ENCODE data around the gene AP3D1.

Gene AP3D1

GRCh38 chr19:2119921-2120785 is 31.2 kb downstream of the AP3D1 start:
- H3K9me3 Mint-ChIP-seq, result no peaks in the 10 kb centered on the region
- peaks cover 46% of the 10 kb centered on the region for H3K36me3 Mint-ChIP-seq (ENCODE audit: low read depth)
- no peak overlapping the region for H3K4me3 Mint-ChIP-seq
- TF ChIP-seq, protein P1, sequence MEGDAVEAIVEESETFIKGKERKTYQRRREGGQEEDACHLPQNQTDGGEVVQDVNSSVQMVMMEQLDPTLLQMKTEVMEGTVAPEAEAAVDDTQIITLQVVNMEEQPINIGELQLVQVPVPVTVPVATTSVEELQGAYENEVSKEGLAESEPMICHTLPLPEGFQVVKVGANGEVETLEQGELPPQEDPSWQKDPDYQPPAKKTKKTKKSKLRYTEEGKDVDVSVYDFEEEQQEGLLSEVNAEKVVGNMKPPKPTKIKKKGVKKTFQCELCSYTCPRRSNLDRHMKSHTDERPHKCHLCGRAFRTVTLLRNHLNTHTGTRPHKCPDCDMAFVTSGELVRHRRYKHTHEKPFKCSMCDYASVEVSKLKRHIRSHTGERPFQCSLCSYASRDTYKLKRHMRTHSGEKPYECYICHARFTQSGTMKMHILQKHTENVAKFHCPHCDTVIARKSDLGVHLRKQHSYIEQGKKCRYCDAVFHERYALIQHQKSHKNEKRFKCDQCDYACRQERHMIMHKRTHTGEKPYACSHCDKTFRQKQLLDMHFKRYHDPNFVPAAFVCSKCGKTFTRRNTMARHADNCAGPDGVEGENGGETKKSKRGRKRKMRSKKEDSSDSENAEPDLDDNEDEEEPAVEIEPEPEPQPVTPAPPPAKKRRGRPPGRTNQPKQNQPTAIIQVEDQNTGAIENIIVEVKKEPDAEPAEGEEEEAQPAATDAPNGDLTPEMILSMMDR (IDR thresholded peaks at IDR 0.05; ENCODE audit: unreplicated experiment in 3 of 3), result no peak
- H3K4me1 Mint-ChIP-seq, result no peaks in the 10 kb centered on the region
- H3K27me3 Mint-ChIP-seq (ENCODE audit: low read depth), result no peaks in the 10 kb centered on the region
- no peak overlapping the region for H3K27ac Mint-ChIP-seq

GRCh38 chr19:2118438-2118837 is 32.9 kb downstream of the AP3D1 start:
- H3K36me3 Mint-ChIP-seq (ENCODE audit: low read depth), result peaks cover 51% of the 10 kb centered on the region
- no peaks in the 10 kb centered on the region for H3K27me3 Mint-ChIP-seq (ENCODE audit: low read depth)
- no peak overlapping the region for H3K4me3 Mint-ChIP-seq
- H3K9me3 Mint-ChIP-seq, result no peaks in the 10 kb centered on the region
- no peaks in the 10 kb centered on the region for H3K4me1 Mint-ChIP-seq
- H3K27ac Mint-ChIP-seq, result no peak overlapping the region
- TF ChIP-seq, protein P1 (IDR thresholded peaks at IDR 0.05; ENCODE audit: unreplicated experiment in 3 of 3), result no peak

DNA sequence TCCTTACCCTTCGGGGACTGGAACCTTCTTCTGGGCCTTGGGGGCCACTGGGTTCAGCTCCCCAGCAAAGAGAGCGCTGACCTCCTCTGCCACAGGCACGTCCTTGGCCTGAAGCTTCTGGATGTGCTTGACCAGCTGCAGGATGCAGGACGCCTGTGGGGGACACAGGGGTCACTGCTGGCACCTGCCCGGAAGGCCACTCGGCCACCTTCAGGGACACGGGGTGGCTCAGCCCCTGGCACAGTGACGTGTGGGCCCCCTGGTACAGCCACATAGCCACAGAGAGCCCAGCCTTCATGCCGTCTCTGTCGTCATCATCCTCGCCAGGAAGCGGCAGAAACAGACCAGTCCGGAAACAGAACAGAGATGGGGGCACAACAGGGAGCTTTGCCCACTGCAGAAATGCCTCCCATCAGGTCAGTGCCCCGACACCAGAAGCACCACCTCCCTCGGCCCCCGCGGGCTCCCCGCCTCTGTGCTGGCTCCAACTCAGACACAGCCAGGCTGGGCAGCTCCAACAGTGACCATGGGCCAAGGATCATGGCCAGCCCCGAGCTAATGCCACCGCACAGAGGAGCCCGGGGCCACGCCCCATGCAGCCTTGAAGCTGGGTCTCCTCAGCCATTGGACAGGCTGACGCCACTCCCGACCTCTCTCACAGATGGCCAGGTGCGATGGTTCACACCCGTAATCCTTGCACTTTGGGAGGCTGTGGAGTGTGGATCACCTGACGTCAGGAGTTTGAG is 34.0 kb downstream of the AP3D1 start:
- Mint-ChIP-seq H3K4me1 (no peaks in the 10 kb centered on the region), H3K27me3 (ENCODE audit: low read depth) (no peaks in the 10 kb centered on the region), H3K9me3 (no peaks in the 10 kb centered on the region), H3K36me3 (ENCODE audit: low read depth) (peaks cover 55% of the 10 kb centered on the region), H3K4me3 (no peak overlapping the region), H3K27ac (no peak overlapping the region)
- TF ChIP-seq, protein P1 (IDR thresholded peaks at IDR 0.05; ENCODE audit: unreplicated experiment in 3 of 3), result no peak

DNA sequence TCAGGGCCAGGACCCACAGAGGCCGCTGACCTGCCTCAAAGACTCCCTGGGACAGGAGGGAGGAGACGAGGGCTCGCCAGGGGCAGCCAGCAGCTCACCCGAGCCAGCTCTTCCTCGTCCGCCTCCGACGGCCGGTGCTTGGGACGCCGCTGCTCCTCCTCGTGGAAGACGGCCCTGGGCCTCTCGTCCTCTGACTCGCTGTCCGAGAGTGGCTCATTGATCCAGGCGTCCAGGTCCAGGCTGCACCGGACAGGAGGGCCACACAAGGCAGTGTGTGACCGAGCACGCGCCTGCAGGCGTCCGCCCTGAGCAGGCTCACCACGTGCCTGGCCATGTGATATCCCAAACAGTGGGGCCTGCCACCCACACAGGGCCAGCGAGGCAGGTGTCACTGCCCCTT is 34.9 kb downstream of the AP3D1 start:
- H3K27me3 Mint-ChIP-seq (ENCODE audit: low read depth), result no peaks in the 10 kb centered on the region
- TF ChIP-seq, protein P1 (IDR thresholded peaks at IDR 0.05; ENCODE audit: unreplicated experiment in 3 of 3), result no peak
- H3K9me3 Mint-ChIP-seq, result no peaks in the 10 kb centered on the region
- no peaks in the 10 kb centered on the region for H3K4me1 Mint-ChIP-seq
- H3K4me3 Mint-ChIP-seq, result no peak overlapping the region
- peaks cover 52% of the 10 kb centered on the region for H3K36me3 Mint-ChIP-seq (ENCODE audit: low read depth)
- no peak overlapping the region for H3K27ac Mint-ChIP-seq

GRCh38 chr19:2115911-2116426 is 35.4 kb downstream of the AP3D1 start:
- Mint-ChIP-seq H3K27me3 (ENCODE audit: low read depth) (no peaks in the 10 kb centered on the region), H3K36me3 (ENCODE audit: low read depth) (peaks cover 47% of the 10 kb centered on the region), H3K9me3 (no peaks in the 10 kb centered on the region), H3K4me3 (no peak overlapping the region), H3K27ac (no peak overlapping the region), H3K4me1 (no peaks in the 10 kb centered on the region)
- TF ChIP-seq, protein P1 (IDR thresholded peaks at IDR 0.05; ENCODE audit: unreplicated experiment in 3 of 3), result no peak

Measured in nephron (organoid).